ENCODE measurements around the gene CUL5. TPM values are rescaled to one million over a fixed set of nuclear protein-coding genes. Genes with fewer than 3 reads are reported as not detected.

Gene CUL5
- total RNA-seq, 1 experiment from 2014 or later = 37.7 TPM

DNA sequence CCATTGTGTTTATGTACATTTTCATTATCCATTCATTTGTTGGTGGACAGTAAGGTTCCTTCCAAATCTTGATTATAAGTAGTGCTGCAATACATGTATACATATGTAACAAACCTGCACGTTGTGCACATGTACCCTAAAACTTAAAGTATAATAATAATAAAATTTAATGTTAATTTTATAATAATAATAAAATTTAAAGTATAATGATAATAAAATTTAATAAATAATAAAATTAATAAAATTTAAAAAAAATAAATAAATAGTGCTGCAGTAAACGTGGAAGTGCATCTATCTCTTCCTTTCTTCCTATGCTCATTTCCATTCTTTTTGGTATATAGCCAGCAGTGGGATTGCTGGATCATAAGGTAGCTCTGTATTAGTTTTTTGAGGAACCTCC is 54.7 kb downstream of the CUL5 start:
- peaks cover 0 to 3% of the 10 kb centered on the region in 2 experiments; a peak in 1 of 5 replicates for H3K9me3 Mint-ChIP-seq
- no peak overlapping the region for H2AFZ ChIP-seq (ENCODE audit: low read length)
- TF ChIP-seq, protein P1, sequence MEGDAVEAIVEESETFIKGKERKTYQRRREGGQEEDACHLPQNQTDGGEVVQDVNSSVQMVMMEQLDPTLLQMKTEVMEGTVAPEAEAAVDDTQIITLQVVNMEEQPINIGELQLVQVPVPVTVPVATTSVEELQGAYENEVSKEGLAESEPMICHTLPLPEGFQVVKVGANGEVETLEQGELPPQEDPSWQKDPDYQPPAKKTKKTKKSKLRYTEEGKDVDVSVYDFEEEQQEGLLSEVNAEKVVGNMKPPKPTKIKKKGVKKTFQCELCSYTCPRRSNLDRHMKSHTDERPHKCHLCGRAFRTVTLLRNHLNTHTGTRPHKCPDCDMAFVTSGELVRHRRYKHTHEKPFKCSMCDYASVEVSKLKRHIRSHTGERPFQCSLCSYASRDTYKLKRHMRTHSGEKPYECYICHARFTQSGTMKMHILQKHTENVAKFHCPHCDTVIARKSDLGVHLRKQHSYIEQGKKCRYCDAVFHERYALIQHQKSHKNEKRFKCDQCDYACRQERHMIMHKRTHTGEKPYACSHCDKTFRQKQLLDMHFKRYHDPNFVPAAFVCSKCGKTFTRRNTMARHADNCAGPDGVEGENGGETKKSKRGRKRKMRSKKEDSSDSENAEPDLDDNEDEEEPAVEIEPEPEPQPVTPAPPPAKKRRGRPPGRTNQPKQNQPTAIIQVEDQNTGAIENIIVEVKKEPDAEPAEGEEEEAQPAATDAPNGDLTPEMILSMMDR (conservative IDR thresholded peaks at IDR 0.05) = no peak
- no peak overlapping the region for H3K4me3 Mint-ChIP-seq
- H3K27ac ChIP-seq (ENCODE audit: insufficient read length, low read depth, low read length) = no peak overlapping the region
- no peak overlapping the region for H3K18ac ChIP-seq (ENCODE audit: insufficient read length, low read depth, low read length)
- H3K23me2 ChIP-seq (ENCODE audit: insufficient read length, low read depth, low read length, poor library complexity, severe bottlenecking) = no peaks in the 10 kb centered on the region
- no peak overlapping the region for H3T11ph ChIP-seq (ENCODE audit: low read length)
- H3K27me3 ChIP-seq (ENCODE audit: insufficient read depth, low read length) = no peaks in the 10 kb centered on the region
- DNase-seq = no peak
- H3K9me3 ChIP-seq (ENCODE audit: control insufficient read depth, low read depth, low read length) = no peaks in the 10 kb centered on the region
- no peaks in the 10 kb centered on the region for H3K4me1 Mint-ChIP-seq
- no peaks in the 10 kb centered on the region for H3K79me1 ChIP-seq (ENCODE audit: insufficient read depth, low read depth, low read length, poor library complexity, severe bottlenecking)
- no peak overlapping the region for H4K5ac ChIP-seq (ENCODE audit: insufficient read length, low read depth, low read length)
- no peak overlapping the region for H2AK5ac ChIP-seq (ENCODE audit: insufficient read length, low read length)
- no peak overlapping the region for H3K27ac Mint-ChIP-seq
- H3K79me2 ChIP-seq (ENCODE audit: insufficient read depth, low read length) = no peaks in the 10 kb centered on the region
- H4K20me1 ChIP-seq (ENCODE audit: control insufficient read depth, insufficient read depth, insufficient read length) = no peaks in the 10 kb centered on the region
- no peaks in the 10 kb centered on the region for H3K4me1 ChIP-seq (ENCODE audit: insufficient read depth, low read length)
- no peak overlapping the region for H3K4me2 ChIP-seq (ENCODE audit: insufficient read depth, insufficient read length, low read length)
- no peak overlapping the region for H2BK20ac ChIP-seq (ENCODE audit: low read depth, low read length, poor library complexity, severe bottlenecking)
- no peak overlapping the region for H3K9ac ChIP-seq (ENCODE audit: extremely low read depth, insufficient read length, low read length)
- no peak overlapping the region for H3K4ac ChIP-seq (ENCODE audit: low read depth, low read length)
- no peak overlapping the region for H2BK15ac ChIP-seq (ENCODE audit: low read depth, low read length)
- no peak overlapping the region for H2BK120ac ChIP-seq (ENCODE audit: low read depth, low read length, poor library complexity, severe bottlenecking)
- no peak overlapping the region for H4K91ac ChIP-seq (ENCODE audit: insufficient read length, low read depth, low read length)
- no peak overlapping the region for H2BK5ac ChIP-seq (ENCODE audit: insufficient read length, low read length)
- H3K36me3 Mint-ChIP-seq (ENCODE audit: insufficient read depth in 1 of 3, low read depth in 3 of 3) = peaks cover 21 to 43% (median 42%) of the 10 kb centered on the region in 3 experiments
- H3K23ac ChIP-seq (ENCODE audit: insufficient read length, low read depth, low read length) = no peak overlapping the region
- no CpG with 5 or more reads among the region's 2 CpGs for whole genome bisulfite sequencing (ENCODE audit: extremely low coverage, insufficient read length, low lambda C conversion rate)
- H3K14ac ChIP-seq (ENCODE audit: insufficient read depth, low read length) = no peak overlapping the region
- no peak overlapping the region for H4K8ac ChIP-seq (replicated peaks; ENCODE audit: insufficient read length, low read depth, low read length)
- H3K27me3 Mint-ChIP-seq (ENCODE audit: low read depth) = no peaks in the 10 kb centered on the region
- no peak overlapping the region for H3K56ac ChIP-seq (ENCODE audit: insufficient read length, low read depth, low read length)
- no peak overlapping the region for H2BK12ac ChIP-seq (ENCODE audit: insufficient read length, low read depth, low read length)
